Stimulated activated CD4-positive, alpha-beta T cell treated with anti-CD3 and anti-CD28 coated beads, Interleukin-2, amount 100 ng/mL, for 48 hours (primary cell): ENCODE data around the gene SENP6.

Experiments
- DNase-seq, 2 donors: peaks; one replicate each; pipeline ENCODE4 v3.0.0-alpha.2; 2020

SENP6 gene

DNA sequence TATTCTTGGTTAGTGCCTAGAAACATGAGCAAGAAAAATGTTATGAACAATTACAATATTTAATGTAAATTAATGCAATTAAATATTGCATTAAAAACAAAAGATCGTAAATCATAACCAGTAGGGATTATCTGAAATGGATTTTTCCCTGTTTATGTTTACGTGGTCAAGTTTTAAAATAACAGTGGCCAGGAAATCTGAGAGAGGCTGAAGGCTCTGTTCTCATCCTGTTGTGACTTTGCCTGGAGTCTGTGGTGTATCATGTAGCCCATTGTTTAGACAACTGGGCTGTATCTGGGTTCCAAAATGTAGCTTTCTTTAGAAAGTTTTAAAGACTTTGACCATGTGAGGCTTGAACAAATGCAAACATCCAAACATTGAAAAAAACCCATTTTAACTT is 149.8 kb downstream of the SENP6 start:
- DNase-seq, result no peak

DNA sequence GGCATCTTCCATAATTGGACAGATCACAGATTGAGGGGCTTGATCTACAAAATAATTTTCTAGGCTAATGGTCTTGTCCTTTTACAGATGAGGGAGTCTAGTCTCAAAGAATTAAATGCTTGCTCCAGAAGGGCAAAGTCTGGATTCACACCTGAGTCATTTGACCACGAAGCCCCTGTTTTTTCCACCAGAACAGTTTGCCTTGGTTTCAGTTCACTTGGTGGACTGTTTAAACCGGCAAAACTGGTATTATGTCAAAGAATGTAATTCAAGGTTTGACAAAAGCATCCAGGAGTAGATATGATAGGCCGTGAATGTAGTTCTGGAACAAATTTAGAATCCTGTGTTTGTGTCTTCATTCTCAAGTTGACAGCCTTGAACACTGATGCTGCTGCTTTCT is 150.7 kb downstream of the SENP6 start:
- no peak for DNase-seq

DNA sequence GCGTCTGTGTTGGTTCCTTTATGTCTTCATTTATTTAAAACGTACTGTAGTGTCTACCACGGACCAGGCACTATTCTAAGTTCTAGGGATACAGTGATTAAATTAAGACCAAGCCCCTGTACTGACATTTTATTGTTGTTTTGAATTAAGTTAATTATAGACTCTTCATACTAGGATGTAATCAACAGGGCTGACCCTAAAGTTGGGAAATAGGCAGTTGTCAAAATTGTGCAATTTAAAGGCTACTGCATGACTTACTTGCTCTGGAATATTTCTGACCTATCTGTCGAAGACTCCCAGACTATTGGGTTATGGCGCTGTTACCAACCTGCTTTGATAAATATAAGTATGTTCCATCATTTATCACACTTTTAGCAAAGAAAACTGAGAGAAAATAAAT is 154.0 kb downstream of the SENP6 start:
- DNase-seq, result no peak

DNA sequence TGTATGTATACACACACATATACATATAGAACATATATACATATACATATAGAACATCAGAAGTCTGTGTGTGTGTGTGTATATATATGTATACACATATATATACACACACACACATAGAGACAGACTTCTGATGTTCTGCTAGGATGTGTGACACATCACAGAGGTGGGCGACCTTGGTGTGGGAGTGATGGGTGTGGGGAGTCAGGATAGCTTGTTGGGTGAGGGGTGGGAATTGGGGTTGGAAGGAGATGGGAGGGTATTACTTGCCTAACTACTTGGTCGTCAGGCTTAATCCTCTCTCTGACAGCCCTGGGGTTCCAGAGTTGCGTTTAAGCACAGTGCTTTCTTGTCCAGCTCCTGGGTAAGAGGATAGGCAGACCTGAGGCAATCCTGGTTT is 155.6 kb downstream of the SENP6 start:
- no peak for DNase-seq

DNA sequence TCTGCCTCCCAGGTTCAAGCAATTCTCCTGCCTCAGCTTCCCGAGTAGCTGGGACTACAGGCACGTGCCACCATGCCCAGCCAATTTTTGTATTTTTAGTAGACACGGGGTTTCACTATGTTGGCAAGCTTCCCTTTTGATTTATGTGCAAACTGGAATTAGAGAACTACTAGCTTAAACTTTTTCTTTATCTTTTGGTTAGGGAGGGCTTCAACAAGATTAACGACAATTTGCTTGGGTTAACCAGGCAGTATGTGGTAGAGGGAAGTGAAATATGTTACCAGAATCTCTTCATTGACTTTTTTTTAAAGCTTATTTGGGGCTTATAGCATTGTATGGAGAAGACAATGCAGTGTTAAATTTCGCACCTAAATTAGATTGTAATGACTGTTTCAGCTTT is 156.4 kb downstream of the SENP6 start:
- no peak for DNase-seq

DNA sequence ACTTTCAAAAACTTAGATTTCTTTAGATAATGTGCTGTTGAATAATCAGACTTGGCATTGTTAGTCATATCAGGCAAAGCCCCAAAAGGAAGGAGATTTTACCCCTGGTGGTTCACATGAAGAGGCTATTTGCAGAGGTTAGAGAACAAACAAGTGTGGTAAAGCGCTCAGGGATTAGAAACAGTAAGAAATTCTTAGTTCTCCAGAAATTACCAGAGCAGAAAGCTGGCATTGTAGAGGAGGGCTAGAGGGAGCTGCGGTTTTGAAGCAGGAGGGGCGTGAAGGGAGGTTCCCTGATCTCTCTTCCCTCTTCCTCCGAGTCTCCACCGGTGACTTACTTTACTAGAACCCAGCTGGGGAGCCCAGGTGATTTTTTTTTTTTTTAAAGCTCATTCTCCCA is 157.5 kb downstream of the SENP6 start:
- no peak for DNase-seq

DNA sequence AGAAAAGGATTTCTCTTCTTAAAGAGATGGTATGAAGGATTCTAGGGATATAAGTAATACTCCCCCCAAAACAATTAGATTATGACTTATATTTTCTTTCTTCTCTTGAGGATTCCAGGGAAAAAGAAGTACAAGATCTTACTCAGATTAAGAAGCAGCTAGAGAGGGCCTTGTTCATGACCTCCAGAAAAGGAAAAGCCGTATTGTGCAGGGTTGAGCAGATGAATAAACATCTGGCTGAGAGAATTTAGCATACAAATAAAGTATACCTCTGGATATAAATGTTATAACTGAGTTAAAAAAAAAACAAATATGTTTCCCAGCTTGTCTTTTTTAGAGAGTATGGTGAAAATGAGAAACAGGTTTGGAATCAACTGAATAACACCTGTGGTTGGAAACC is 158.6 kb downstream of the SENP6 start:
- no peak for DNase-seq

DNA sequence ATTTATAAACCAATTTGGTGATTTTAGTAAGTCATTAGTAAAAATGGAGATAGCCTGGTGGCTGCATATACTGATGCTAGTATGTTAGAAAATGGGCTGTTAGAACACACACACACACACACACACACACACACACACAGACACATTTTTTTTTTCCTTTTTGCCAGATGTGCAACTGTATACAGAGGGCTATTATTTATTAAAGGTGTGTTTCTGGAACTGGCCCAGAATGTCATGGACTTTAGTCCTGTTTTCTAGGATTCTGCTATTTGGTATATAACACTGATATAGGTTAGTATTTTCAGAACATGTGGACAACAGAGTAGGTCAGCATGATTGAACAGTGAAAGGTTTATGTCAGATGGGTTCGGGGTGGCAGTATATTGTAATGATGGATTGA is 159.8 kb downstream of the SENP6 start:
- DNase-seq, result no peak

DNA sequence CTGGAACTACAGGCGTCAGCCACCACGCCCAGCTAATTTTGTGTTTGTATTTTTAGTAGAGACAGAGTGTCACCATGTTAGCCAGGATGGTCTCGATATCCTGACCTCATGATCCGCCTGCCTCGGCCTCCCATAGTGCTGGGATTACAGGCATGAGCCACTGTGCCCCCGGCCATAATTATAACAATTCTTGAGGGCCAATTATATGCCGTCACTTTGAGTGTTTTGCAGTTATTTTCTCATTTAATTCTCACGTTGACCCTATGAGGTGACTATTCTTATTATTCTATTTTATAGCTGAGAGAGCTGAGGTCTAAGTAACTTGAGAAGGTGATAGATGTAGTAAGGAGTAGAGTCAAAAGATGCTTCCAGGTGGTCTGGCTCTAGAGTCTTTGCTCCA is 160.4 kb downstream of the SENP6 start:
- no peak for DNase-seq

DNA sequence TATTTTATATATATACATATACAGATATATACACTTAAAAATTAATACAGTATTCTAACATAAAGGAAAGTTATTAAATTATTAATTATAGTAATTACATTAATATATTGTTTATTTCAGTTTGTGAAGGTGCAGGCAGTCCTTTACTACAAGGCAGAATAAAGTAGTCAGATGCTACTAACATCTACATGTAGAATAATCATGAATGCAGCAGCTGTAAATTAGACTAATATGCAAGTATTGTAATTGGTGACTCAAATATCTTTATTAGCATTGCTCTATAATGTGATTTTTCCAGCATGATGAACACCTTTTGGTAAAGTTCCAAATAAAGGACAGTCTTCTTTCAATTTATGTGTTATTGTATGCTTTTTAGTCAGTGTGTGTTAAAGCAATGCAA is 164.7 kb downstream of the SENP6 start:
- DNase-seq, result no peak
